ENCODE data around the gene XRCC5. TPM values are rescaled to one million over a fixed set of nuclear protein-coding genes. Genes with fewer than 3 reads are reported as not detected.

The XRCC5 gene
- total and polyA plus RNA-seq, 2 of the 8 experiments (the other 6 are each of a cell fraction or from before 2014, with no cell fraction given): 308 to 644 TPM

- TF ChIP-seq JUN (IDR thresholded peaks at IDR 0.05; ENCODE audit: low read depth, low read length) (no peak), TAF1 (IDR thresholded peaks at IDR 0.05; ENCODE audit: low read depth, low read length) (no peak), SP2 (IDR thresholded peaks at IDR 0.05; ENCODE audit: low read length) (no peak), EGR1 (IDR thresholded peaks at IDR 0.05; ENCODE audit: borderline replicate concordance, low read depth, low read length) (no peak), KDM4A (IDR thresholded peaks at IDR 0.05; ENCODE audit: low read depth, low read length, severe bottlenecking) (no peak), CHD1 (IDR thresholded peaks at IDR 0.05; ENCODE audit: low read depth, low read length) (no peak), RFX5 (IDR thresholded peaks at IDR 0.05; ENCODE audit: borderline replicate concordance, low read depth, low read length) (no peak)
Observed at GRCh38 chr2:216188559-216188850, 79.4 kb downstream of the XRCC5 start (continued).

All from H1 (cell line).